Kidney capillary endothelial cell (primary cell): ENCODE measurements around the gene PALLD.
A peak's percentile ranks its signal among the peaks of the same experiment; 100 is the strongest.
"Not testable (repeated sequence)": the region's sequence is repeated elsewhere in the genome, so short reads cannot be mapped to it uniquely, and the experiment has no call there.

ENCODE experiments used
- DNase-seq: peaks from one replicate; pipeline ENCODE4 v3.0.0-alpha.2; 2018; ENCODE audit warnings: low spot score

Gene PALLD

GRCh38 chr4:168796362-168797106 is 299.7 kb downstream of the PALLD start:
- DNase-seq: no peak

GRCh38 chr4:168797194-168797593 is 300.3 kb downstream of the PALLD start:
- peak; percentile 23 for DNase-seq

- DNase-seq: no peak
Measured at GRCh38 chr4:168797738-168798375, 301.0 kb downstream of the PALLD start.

- DNase-seq: no peak
Measured at GRCh38 chr4:168800926-168801325, 304.1 kb downstream of the PALLD start.

GRCh38 chr4:168802222-168802621 is 305.4 kb downstream of the PALLD start:
- no peak for DNase-seq

DNA sequence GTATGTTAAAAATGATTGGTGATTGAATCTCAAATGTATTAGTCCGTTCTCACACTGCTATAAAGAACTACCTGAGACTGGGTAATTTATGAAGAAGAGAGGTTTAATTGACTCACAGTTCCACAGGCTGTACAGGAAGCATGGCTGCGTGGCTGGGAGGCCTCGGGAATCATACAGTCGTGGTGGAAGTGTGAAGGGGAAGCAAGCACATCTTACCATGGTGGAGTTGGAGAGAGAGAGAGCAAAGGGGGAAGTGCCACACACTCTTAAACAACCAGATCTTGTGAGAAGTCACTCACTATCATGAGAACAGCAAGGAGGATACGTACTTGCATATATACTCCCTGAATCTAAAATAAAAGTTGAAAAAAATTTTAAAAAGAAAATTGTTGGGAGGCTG is 306.2 kb downstream of the PALLD start:
- DNase-seq: not testable (repeated sequence)

DNA sequence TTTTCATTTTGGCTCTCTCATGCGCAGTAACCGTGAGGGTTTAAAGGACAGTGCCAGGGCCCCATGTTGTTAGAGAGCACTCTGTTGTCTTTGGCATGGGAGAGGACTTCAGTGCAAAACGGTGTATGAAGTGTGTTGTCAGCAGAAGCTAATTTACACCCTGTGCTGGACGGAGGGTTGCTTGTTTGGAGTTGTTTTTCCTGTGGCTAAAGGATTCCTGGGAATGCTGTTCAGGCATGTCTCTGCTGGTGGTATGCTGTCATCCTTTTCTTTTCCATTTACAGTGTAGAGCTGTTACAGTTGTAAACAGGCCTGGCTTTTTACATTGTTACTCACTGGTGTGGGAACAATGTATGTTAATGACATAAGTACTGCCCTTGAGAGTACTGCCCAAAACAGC is 306.9 kb downstream of the PALLD start:
- DNase-seq: no peak

DNA sequence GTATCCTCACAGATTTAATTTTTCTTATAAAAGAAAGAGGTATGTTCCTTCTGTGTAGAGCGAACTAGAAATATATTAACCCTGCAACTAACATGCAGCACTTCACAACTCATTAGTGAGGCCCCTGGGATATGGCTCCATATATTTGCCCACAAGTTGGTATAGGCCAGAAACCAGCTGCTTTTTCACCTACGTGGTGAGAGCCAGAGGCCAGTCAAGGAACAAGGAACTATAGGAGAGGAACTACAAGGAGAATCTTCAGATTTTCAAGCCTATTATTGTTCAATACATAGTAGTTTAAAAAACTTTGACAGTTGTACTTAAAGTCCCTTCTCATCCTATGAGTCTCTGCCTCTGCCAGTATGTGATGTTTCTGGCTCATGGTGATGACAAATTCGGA is 307.3 kb downstream of the PALLD start:
- no peak for DNase-seq

DNA sequence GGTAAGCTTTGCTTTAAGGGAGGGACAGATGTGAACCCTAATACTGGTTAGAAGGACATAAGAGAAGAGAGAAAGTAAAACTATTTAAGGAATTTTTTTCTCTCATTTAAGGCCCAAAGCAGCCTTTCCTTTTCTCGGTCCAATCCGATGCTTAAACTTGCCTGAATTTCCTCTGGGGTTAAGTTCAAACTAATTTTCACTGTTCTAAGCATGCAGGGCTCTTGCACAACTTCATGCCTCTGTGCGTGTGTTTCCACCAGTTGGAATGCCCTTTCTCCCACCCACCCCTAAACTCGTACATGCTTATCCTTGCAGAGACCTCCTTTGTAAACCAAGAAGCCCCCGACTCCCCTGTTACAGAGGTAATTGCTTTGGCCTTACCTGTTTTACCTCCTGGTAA is 308.5 kb downstream of the PALLD start:
- DNase-seq: no peak

DNA sequence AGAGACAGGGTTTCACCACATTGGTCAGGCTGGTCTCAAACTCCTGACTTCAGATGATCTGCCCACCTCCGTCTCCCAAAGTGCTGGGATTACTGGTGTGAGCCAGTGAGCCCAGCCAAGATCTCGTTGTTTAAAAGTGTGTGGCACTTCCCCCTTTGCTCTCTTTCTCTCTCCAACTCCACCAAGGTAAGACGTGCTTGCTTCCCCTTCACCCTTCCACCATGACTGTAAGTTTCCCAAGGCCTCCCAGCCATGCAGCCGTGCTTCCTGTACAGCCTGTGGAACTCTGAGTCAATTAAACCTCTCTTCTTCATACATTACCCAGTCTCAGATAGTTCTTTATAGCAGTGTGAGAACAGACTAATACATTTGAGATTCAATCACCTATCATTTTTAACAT is 309.4 kb downstream of the PALLD start:
- not testable (repeated sequence) for DNase-seq

- no peak for DNase-seq
Measured at GRCh38 chr4:168811207-168811606, 314.4 kb downstream of the PALLD start.

DNA sequence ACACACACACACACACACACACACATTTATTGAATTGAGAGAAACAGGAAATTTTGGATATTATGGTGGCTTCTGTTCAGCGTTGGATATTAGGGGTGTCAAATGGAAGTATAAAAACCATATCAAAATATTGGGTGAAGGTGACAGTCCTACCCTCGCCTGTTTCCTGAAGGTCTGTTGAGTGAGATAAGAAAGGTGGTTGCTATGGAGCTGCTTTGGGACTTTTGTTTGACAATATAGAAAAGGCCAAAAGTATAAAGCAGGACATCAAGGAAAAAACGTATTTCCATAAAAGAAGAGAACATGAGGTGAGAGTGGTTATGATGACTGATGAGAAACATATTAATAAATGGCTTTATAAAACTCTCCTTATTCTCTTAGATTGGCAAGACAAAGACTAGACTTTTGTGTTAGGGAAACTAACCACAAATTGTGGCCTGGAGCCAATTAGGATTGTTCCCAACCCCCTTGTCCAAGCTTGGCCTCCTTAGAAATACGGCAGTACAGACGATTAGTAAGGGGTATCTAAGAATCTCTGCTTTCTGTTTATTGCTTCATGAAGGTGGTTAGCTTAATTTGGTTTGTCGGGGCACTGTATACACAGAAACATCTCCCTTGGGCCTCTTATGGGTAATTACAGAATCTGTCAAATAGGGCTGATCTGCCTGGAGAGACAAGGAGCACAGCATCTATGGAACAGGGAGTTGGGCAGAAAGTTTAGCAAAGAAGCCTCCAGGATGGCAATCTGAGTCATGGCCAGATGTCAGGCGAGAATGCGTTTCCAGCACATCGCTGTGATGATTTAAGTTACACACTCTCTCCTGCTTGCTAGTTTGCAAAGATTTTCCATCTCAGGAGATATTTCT is 315.2 kb downstream of the PALLD start:
- DNase-seq: no peak

GRCh38 chr4:168812806-168813205 is 316.0 kb downstream of the PALLD start:
- DNase-seq: no peak

- no peak for DNase-seq
Measured at GRCh38 chr4:168813890-168814289, 317.0 kb downstream of the PALLD start.

DNA sequence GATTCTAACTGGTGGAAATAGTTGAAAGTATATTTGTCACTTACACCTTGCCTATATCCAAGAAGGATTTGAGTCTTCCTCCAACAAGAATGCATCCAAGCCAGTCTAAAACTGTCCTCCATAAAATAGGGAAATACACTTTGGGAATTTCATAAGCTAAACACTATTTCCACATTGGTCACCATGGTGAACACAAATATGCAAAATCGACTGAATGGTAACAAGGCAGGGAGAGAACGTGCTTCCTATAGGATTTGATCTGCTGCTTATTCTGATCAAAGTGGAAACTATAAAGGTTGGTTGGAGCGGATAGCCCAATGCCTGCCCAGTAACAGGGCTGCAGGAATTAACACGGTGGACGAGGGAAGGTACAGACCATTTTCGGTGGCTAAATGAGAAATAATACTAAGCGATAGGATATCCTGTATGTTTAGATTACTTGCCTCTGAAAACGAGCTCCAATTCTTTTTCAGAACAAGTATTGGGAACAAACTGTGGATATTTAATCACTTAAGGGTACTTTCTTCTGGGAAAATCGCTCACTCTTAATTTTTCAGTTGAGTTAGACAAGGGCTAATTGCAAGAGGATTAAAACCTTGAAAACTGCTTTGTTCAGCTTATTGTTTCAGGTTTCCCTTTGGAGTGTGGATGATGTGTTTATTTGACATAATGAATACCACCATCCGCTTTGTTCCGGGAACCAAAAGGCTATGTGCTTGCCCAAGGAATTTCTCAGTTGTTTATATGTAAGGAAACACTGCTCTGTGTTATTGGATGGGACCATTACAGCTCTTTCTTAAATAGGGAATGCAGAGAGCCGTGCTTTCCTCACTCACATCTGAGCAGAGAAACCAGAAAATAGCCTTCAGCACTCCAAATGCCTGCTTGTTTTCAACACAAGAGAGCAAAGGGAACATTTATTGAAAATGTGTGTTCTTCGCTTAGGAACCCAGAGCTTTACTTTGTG is 318.8 kb downstream of the PALLD start:
- DNase-seq: no peak

GRCh38 chr4:168817370-168817769 is 320.5 kb downstream of the PALLD start:
- DNase-seq: no peak

- DNase-seq: no peak
Measured at GRCh38 chr4:168822481-168822880, 325.6 kb downstream of the PALLD start.

DNA sequence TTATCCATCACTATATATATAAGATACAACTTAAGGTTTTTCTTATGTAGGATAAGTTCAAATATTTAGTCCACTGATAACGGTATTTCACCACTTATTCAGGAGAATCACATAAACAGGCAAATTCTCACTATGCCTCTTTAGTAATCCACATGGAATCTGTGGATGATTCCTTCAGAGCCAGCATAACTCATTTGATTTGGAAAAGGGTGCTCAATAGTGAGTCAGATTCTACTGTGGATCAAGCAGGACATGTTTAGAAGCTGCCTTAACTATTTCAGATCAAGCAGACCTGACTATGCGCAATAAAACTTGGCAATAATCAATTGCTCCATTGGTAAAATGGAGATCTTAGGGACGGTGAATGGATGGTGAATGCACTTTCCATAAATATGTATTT is 329.1 kb downstream of the PALLD start:
- no peak for DNase-seq

DNA sequence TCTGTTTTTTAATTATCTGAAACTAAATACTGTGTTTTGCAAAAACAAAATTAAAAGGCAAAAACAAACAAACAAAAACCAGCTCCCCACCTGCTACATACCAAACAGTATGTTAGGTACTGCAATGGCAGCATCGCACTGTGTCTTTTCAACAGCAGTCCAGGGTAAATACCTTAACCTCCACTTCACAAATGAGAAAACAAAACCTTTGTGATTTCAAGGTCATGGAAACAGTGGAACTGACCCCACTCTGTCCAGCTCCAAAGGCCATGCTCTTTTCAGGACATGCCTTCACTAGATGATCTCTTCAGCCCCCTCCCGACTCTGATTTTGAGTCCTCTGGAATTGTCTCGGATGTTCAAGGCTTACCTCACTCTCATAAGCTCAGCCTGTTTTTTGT is 329.8 kb downstream of the PALLD start:
- DNase-seq: no peak

DNA sequence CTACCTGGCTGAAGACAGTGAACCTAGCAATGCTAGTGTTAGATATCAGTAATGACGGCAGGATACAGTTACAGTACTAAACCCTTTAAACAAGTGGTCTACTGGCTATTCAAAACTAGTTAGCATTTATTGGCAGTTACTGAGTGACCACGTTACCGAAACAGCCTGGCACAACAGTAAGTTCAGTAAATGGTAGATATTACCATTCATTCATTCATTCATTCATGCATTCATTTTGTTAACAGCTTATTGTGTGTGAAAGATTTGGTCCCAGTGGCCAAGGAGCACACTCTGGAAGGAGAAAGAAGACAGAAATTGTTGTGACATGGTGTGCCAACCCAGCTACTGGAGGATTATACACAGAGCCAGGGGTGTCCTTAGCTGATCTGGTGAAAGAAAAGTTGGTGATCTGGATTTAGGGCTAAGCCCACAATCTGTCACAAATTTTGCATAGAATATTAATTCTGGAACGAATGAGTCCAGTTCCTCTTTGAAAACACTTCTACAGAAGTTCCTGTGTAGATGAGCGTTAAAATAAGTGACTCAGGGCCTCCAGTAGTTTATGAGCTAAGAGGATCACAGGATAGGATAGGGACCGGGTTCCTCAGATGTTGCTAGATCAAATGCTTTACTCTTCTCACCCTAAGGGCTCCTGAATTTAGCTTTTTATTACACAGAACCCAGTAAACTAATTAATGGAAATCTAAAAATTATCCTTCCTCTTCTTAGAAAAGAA is 334.1 kb downstream of the PALLD start:
- no peak for DNase-seq

- DNase-seq: no peak
Measured at GRCh38 chr4:168831585-168831918, 334.7 kb downstream of the PALLD start.
